Esophagus squamous epithelium (tissue), 4 donors: ENCODE data around the gene OR10J1.

Experiments
- CTCF ChIP-seq, 6 experiments: fragments of 450-650 bp in 4 of 6; fragments of 200-600 bp in 2 of 6; sonication (generic) in 2 of 6; IDR thresholded peaks; one replicate each; pipeline ENCODE4 v1.5.1; 2016 to 2019; ENCODE audit warnings: antibody characterized with exemption in 6 of 6, mild to moderate bottlenecking in 4 of 6, moderate library complexity in 4 of 6
- POLR2A ChIP-seq, 4 donors: fragments of 450-650 bp; IDR thresholded peaks; one replicate each; pipeline ENCODE4 v1.6.1; 2017; ENCODE audit warnings: antibody characterized with exemption in 4 of 4, mild to moderate bottlenecking in 4 of 4, moderate library complexity in 3 of 4

GRCh38 chr1:159459551-159459950 lies 20.0 kb downstream of the OR10J1 start:
- TF ChIP-seq CTCF (IDR thresholded peaks at IDR 0.05) (no peak), POLR2A (IDR thresholded peaks at IDR 0.05) (no peak)
